Stomach (tissue), 4 donors: ENCODE data around the gene MRPL41.

Experiments used
- CTCF ChIP-seq, 7 experiments: fragments of 450-650 bp in 4 of 7; fragments of 200-600 bp in 3 of 7; sonication (generic) in 3 of 7; IDR thresholded peaks; one replicate each; pipeline ENCODE4 v1.5.1; 2016 to 2019; ENCODE audit warnings: antibody characterized with exemption in 7 of 7, control low read depth in 2 of 7, mild to moderate bottlenecking in 1 of 7
- EP300 ChIP-seq: sonication (generic); formaldehyde crosslinking; IDR thresholded peaks from one replicate; pipeline ENCODE4 v1.6.1; 2017; ENCODE audit warnings: antibody characterized with exemption
- POLR2AphosphoS5 ChIP-seq, 3 donors: sonication (generic); formaldehyde crosslinking; IDR thresholded peaks; one replicate each; pipeline ENCODE4 v1.6.1; 2016; ENCODE audit warnings: antibody characterized with exemption in 3 of 3

GRCh38 chr9:137505421-137506140 lies 46.1 kb upstream of the MRPL41 start:
- TF ChIP-seq EP300 (no peak), CTCF (IDR thresholded peaks at IDR 0.05) (no peak), POLR2AphosphoS5 (IDR thresholded peaks at IDR 0.05) (no peak)
